Middle frontal gyrus (tissue), 1 donor: ENCODE measurements around the gene MAP4K2.

Source experiments
- DNase-seq: peaks from one replicate; pipeline ENCODE4 v3.0.0-alpha.2; 2015; ENCODE audit warnings: low spot score; ENCODE audit errors: extremely low spot score

MAP4K2 gene

DNA sequence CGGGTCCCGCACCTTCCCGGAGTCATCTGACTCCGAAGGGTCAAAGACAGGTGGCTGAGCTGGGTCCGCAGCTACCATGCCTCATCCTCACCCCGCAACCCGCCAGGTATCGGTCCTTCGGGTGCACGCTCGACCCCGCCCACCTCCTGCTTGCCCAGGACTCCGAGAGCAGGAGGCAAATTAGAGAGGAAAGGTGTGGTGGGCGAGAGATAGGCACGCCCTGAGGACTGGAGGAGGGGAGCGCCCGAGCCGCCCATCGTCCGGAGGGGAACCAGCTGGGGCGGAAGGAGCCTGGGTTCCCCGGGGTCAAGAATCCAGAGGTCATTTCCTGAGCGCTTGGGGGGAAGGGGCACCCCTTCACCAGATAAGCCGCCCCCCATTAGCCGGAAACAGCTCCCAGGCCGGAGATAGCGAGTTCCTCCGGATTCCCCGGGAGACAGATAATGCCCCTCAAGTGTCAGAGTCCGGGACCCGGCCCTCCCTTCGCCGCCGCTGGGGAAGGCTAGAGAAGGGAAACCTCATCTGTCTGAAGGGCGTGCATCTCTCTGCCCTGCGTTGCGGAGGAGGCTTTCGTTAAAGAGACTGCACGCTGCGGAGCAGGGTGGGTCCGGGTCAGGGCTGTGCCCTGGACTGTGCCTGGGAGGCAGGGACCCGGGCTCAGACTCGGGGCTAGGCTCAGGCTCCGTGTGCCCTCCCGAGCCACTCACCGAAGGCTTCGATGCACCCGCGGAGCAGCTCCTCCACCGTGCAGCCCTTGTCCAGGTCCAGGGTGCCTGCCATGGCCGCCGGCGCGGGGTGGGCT lies 60.7 kb downstream of the MAP4K2 start:
- no peak for DNase-seq

DNA sequence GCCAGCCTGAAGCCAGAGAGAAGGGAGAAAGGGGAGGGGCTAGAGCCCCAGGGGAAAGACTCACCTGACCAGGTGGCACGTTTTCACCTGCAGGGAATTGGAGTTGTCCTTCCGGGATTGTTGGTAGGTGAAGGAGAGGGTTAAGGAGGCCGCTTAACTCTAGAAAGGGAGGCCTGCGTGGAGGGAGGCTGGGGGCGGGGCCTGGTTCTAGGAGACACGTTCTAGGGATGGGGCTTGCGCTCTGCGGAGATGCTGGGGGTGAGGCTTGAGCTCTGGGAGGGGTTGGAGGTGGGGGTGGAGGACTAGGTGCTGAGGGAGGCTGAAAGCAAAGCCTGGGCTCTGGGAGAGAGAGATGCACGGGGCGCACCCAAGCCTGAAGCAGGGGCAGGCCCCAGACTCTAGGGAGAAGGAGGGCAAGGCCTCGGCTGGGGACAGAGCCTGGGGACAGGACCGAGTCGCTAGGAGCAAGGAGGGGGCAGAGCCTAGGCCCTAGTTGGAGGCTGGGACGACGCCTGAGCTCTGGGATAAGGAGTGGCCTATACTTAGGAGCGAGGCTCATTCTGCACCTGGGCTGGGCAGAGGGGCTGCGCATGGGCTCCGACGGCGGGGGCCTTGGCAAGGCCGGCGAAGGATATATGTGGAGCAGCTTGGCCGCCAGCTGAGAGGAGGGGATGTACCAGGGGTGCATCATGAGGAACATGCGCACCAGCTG lies 61.5 kb downstream of the MAP4K2 start:
- no peak for DNase-seq

- DNase-seq, result no peak
These were observed 63.1 kb downstream of the MAP4K2 start for GRCh38 chr11:64739871-64740270.

GRCh38 chr11:64736654-64737053 lies 66.4 kb downstream of the MAP4K2 start:
- no peak for DNase-seq

DNA sequence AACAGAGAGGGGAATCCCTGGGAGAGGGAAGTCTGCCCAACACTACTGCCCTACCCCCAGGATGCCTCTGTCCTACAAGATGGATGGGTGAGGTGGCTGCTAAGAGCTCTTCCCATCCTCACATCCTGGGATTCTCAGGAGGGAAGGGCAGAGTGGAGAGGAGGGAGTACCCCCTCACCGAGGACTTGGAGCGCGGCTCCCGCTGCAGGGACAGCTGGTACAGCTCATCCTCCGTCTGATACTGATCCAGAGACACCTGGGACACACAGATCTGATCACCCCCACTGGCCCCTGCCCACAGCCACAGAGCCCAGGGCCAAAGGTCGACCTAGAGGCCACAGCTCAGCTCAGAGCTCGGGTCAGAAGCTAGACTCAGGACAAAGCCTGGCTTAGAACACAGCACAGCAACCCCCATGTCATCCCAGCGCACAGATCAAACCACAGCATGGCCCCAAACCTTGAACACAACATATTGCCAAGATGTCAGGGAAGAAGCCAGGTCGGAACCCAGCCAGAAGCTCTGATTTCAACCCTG lies 67.2 kb downstream of the MAP4K2 start:
- no peak for DNase-seq
